GM21367 (cell line): ENCODE measurements around the gene POLR1D.

Experiments used
- ATAC-seq: cut with Tn5 transposase; IDR thresholded peaks from one replicate; pipeline ENCODE4 v1.9.1; 2021; ENCODE audit not compliant: unreplicated experiment

Gene POLR1D

GRCh38 chr13:27637289-27637626 lies 15.6 kb downstream of the POLR1D start:
- no peak for ATAC-seq

DNA sequence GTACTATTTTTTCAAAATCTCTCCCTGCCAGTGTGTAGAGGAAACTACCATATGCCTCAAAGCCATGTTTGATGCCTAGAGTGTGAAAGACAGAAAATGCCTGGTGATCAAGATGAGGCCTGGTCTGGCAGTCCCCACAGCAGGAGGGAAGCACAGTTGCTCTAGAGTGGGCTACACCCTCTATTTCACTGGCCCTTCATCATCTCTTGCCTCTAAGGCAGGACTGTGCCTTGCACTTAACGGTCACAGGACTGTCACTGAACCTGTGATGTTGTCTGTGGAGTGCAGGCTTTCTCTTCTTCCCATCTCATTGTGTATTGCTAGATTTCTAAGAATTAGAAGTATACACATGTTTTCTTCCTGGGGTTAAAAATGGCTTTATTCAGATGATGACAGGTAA lies 16.3 kb downstream of the POLR1D start:
- ATAC-seq, result no peak

DNA sequence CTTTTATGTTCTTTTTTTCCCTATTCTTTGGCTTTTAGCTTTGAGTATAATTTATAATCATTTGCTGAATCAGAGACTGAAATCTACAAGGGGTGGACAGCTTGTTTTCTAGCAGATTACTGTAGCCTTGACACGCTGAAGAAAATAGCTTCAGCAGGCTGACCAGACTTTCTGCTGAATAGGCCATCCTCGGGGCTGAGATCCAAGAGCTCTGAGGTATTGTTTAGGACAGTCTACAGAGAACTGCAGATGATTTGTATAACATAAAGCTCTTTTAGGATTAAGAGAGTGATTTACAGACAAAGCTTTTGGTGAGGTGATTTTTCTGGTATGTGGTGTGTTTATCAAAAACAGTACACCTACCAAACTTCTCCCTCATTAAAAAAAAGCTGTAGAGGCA lies 16.8 kb downstream of the POLR1D start:
- ATAC-seq, result no peak

GRCh38 chr13:27639186-27639585 lies 17.5 kb downstream of the POLR1D start:
- no peak for ATAC-seq

DNA sequence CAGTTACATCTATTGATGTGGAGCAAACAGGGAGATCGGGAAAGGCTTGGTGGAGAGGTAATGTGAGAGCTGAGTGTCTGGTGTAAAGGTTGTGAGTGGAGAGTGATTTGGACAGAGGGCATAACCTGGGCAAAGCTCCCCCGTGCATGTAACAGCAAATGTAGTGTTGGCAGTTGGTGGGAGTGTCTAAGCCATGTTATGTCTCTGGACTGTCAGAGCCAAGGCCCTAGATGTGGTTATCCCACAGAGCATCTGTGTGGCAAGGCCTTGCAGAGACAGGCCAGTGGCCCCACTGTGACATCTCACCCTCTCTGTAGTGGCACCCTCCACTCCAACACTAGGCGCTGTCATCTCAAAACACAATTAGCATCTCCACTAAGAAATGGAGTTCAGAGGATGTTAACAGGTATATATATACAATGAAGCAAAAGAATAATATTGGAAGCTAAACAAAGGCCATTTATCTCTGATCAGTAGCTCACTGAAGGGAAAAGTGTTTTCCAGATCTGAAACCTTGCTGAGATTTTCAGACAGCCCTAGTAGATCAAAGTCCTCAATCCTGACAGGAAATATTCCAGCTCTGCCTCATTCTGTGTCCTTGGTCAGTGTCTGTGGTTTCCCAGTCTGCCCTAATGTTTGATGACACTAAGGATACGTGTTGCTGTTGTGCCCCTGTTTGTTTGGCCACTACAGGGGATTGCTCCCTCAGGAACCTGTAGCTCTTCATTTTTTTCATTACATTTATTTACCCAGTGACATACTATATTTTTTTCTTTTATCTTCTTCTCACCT lies 20.2 kb downstream of the POLR1D start:
- no peak for ATAC-seq

DNA sequence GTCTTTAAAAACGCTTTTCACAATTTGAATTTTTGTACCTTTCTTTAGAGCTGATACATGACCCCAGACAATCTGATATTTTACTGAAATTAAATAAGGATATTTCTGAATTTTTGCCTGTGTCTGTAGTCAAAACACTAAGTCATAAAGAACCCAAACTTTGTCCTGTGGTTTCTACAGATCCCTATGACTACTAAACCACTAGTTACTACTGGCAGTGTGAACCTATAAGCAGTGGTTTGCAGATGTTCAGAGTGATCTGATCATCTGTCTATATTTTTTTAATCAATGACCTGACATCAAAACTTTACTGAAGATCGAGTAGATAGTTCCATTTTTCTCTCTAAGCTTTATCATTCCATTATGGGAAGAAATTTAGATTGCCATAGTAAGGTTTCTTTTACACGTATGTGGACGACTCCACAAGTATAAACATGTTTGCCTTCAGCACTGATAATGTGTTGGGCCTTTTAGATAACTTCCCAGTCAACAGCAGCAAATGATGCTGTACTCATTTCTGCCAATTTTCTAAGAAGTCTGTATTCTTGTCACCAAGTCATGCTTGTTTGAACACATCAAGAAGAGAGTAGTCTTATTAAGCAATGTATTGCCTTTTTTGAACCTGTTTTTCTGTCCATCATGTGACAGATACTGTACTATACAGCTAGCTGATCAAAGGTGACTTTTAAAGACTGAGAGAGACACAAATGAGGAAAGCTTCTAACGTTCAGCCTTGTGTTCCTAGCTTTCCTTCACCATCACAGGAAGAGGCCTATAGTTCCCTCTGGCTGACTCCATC lies 21.8 kb downstream of the POLR1D start:
- no peak for ATAC-seq

DNA sequence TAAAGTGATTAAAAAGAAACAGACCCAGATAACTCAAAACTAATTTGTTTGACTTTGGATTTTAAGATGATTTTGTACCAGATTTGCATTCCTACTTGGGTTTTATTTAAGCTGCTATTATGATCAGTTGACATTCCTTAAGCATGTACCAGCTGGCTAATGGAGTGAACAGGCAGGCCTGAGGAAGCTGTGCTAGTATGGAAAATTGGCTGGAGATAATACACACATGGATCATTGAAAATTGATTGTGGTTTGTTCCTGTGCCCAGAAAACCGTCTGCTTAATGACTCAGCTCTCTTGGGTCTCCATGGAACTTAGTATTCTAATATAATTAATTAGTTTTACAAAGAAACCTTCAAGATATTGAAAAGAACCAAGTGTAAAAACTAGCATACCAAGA lies 22.6 kb downstream of the POLR1D start:
- no peak for ATAC-seq

- no peak for ATAC-seq
These were observed 28.6 kb downstream of the POLR1D start for GRCh38 chr13:27650312-27650711.

DNA sequence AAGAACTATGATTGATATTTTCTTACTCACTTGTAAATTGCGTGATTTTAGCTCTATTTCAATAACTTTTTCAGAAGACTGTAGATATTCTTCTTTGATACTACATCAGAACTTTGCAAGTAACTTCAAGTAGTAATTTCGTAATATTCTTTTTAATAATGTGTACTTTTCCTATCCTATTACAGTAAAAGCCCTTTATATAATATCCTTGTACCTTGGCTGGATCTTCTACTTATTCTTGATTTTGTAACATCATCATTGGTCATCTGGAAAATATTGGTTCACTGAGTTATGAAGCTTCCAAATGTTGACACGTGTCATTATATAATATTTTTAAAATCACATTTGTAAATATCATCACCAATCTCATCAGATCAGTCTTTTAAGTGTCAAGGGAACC lies 32.4 kb downstream of the POLR1D start:
- ATAC-seq, result no peak

- no peak for ATAC-seq
These were observed 33.1 kb downstream of the POLR1D start for GRCh38 chr13:27654816-27655215.

DNA sequence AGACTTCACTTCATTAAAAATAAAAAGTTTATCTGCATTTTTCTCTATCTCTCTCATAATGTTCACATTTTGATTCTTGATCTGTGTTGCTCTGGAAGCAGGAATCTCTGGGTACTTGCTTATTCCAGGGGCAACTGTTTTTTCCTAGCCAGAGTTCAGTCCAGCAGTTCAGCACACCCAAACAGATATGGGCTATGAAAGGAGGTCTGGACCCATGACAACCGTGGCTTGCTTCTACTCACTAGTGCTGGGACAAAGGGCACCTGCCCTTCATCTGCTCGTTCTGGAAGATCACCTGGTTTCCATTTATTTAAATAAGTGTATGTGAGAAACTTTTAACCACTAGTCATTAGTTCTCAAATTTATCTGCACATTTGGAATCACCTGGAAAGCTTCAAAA lies 36.0 kb downstream of the POLR1D start:
- no peak for ATAC-seq

DNA sequence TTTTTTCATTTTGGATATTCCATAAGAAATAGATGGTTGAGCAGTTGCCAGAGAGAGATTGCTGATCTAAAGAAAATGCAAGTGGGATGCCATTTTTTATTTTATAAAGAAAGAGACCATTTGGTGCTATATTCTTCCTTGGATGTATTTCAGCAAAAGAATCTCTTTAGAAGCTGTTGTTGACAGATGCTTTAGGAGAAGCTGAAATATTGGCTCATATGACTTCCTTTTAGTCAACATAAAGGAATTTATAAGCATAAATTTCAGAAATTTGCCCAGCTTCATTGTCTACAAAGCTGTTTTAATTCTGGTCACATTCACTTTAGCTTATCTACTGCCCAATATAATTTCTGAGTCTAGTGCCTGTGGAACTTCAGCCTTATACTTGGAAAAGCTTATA lies 36.9 kb downstream of the POLR1D start:
- ATAC-seq, result no peak

GRCh38 chr13:27659145-27659865 lies 37.6 kb downstream of the POLR1D start:
- ATAC-seq, result no peak

DNA sequence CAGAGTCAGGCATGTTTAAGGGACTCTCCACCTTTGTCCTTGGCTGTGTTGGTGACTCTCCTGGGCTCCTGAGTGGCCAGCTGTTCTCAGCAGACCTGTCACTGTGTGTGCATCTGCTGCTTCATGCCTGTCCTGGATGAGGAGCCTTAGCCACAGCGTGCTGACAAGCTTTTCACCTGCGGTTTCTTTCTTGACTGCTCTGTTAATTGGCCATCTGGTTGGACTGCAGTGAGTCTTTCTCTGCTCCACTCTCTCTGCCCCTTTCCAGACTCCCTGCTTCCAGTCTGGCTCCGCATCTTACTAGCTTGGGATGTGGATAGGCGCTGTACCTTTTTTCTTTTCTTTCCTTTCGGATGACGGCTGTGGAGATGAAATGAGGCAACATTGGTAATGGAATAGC lies 38.8 kb downstream of the POLR1D start:
- no peak for ATAC-seq

- no peak for ATAC-seq
These were observed 39.3 kb downstream of the POLR1D start for GRCh38 chr13:27661017-27661416.

- no peak for ATAC-seq
These were observed 41.2 kb downstream of the POLR1D start for GRCh38 chr13:27662738-27663470.

DNA sequence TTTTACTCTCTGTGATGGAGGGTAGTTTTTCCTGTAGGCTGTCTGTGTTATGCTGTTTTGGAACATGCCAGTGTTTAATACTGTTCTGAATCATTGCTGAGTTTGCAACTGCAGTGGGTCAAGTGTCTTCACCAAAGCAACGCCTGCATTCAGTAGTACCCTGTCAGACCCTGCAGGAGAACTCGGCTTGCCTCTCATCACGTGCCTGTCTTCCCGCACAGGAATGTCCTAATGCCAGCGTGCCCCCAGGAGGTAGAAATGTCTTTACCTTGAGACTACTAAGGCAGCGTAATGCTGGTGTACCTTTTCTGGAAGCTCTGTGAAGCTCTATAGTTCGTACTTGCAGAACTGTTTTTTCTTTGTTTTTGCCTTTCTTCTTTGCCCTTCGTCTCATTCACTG lies 42.3 kb downstream of the POLR1D start:
- ATAC-seq, result no peak

DNA sequence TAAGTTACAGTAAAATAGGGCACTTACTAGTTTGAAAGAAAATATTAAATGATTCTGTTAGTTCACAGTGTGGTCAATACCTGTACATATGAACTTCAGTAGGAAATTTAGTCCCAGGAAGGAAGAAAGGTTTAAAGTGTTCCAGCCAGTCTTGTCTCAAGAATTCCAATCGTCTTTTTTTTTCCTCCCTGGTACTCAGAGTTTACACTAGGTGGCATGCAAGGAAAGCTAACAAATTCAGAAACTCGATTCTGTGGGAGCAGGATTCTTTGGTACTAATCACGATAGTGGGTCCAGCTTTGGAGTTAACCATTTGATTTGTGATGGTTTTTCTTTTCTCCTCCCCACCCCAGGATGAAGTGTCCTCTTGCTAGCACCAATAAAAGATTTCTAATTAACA lies 43.6 kb downstream of the POLR1D start:
- ATAC-seq, result no peak

DNA sequence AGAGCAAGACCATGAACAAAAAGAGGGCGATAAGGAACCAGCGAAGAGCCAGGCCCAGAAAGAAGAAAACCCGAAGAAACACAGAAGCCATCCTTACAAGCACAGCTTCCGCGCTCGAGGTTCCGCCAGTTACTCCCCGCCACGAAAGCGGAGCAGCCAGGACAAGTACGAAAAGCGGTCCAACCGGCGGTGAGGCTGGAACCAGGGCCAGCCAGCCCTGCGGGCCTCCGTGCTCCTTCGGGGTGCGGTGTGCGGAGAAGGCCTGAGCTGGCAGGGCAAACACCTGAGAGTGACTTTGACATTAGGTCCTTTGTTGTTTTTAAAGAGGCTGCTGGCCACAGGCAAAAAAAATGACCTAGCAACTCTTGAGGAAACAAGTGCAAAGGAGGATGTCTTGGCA lies 44.1 kb downstream of the POLR1D start:
- ATAC-seq, result no peak

- no peak for ATAC-seq
These were observed 45.3 kb downstream of the POLR1D start for GRCh38 chr13:27666951-27667350.

DNA sequence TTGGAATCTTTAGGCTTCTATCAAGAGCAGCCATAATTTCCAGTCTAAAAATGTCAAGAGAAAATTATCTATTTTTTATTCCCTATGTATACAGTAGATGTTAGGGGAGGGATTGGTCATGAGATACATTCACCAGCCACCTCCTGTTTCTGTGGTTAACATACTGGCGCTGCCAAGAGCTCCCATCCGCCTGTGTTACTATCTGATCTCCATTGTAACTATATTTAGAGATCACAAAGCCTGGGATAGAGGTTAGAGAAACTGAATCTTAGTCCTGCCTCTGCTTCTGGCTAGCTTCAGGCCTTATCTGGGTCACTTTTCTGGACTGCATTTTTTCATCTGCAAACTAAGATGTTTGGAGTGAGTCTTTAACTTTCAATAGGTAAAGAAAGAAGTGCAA lies 46.3 kb downstream of the POLR1D start:
- no peak for ATAC-seq
